ENCODE data around the gene TCEA3.

TCEA3 gene

GRCh38 chr1:23424293-23425192 is at the start of gene TCEA3:
Gene TCEA3 (minus strand): TSS chr1:23424748. CDS start chr1:23424633, 115 bp downstream.
- FAIRE-seq = no peak

GRCh38 chr1:23473037-23473800 is 48.7 kb upstream of the TCEA3 start:
- no peak for FAIRE-seq

- no peak for FAIRE-seq
These were observed 47.9 kb upstream of the TCEA3 start for GRCh38 chr1:23472351-23473036.

- no peak for FAIRE-seq
These were observed 47.0 kb upstream of the TCEA3 start for GRCh38 chr1:23471473-23472075.

GRCh38 chr1:23470282-23471070 is 45.9 kb upstream of the TCEA3 start:
- no peak for FAIRE-seq

GRCh38 chr1:23469372-23469982 is 44.9 kb upstream of the TCEA3 start:
- FAIRE-seq = no peak

GRCh38 chr1:23466423-23466989 is 42.0 kb upstream of the TCEA3 start:
- FAIRE-seq = no peak

GRCh38 chr1:23463286-23463685 is 38.7 kb upstream of the TCEA3 start:
- FAIRE-seq = no peak

GRCh38 chr1:23462766-23463165 is 38.2 kb upstream of the TCEA3 start:
- FAIRE-seq = no peak

GRCh38 chr1:23461050-23461449 is 36.5 kb upstream of the TCEA3 start:
- no peak for FAIRE-seq

- FAIRE-seq = no peak
These were observed 36.0 kb upstream of the TCEA3 start for GRCh38 chr1:23460519-23460918.

- FAIRE-seq = no peak
These were observed 34.8 kb upstream of the TCEA3 start for GRCh38 chr1:23459338-23459757.

GRCh38 chr1:23456226-23456625 is 31.7 kb upstream of the TCEA3 start:
- FAIRE-seq = no peak

- no peak for FAIRE-seq
These were observed 29.0 kb upstream of the TCEA3 start for GRCh38 chr1:23453455-23454000.

- no peak for FAIRE-seq
These were observed 27.5 kb upstream of the TCEA3 start for GRCh38 chr1:23452011-23452411.

GRCh38 chr1:23451441-23451840 is 26.9 kb upstream of the TCEA3 start:
- FAIRE-seq = no peak

GRCh38 chr1:23450894-23451293 is 26.3 kb upstream of the TCEA3 start:
- no peak for FAIRE-seq

- FAIRE-seq = no peak
These were observed 25.4 kb upstream of the TCEA3 start for GRCh38 chr1:23449958-23450357.

GRCh38 chr1:23449306-23449705 is 24.8 kb upstream of the TCEA3 start:
- FAIRE-seq = no peak

- no peak for FAIRE-seq
These were observed 24.3 kb upstream of the TCEA3 start for GRCh38 chr1:23448846-23449245.

Measured in A204.1 (cell line).